VCaP (cell line): ENCODE measurements around the gene POFUT1.

Source experiments
- H3K27ac ChIP-seq: fragments of 450-650 bp; 2 replicates; pipeline ENCODE4 v1.5.1; 2017
- CTCF ChIP-seq: fragments of 450-650 bp; conservative IDR thresholded peaks from 2 replicates; pipeline ENCODE4 v1.5.1; 2017; ENCODE audit warnings: mild to moderate bottlenecking, moderate library complexity

The POFUT1 gene

GRCh38 chr20:32234135-32234808 lies 26.6 kb downstream of the POFUT1 start:
- TF ChIP-seq CTCF: no peak
- no peak overlapping the region for H3K27ac ChIP-seq

- TF ChIP-seq CTCF: no peak
These were observed 27.8 kb downstream of the POFUT1 start for GRCh38 chr20:32235331-32236047.

GRCh38 chr20:32236048-32236533 lies 28.4 kb downstream of the POFUT1 start:
- peak overlapping the region; percentile 4; the same call in 1 of the 2 replicates for H3K27ac ChIP-seq
- TF ChIP-seq CTCF: no peak

More at GRCh38 chr20:32235331-32236047, 27.8 kb downstream of the POFUT1 start:
- no peak overlapping the region; the same call in 1 of the 2 replicates for H3K27ac ChIP-seq

- H3K27ac ChIP-seq: no peak overlapping the region
- no peak for TF ChIP-seq CTCF
These were observed 29.1 kb downstream of the POFUT1 start for GRCh38 chr20:32236819-32237218.

- H3K27ac ChIP-seq: no peak overlapping the region
- no peak for TF ChIP-seq CTCF
These were observed 29.7 kb downstream of the POFUT1 start for GRCh38 chr20:32237419-32237818.

GRCh38 chr20:32238483-32239425 lies 31.1 kb downstream of the POFUT1 start:
- no peak for TF ChIP-seq CTCF
- H3K27ac ChIP-seq: peak overlapping the region; percentile 70
